HG03432 (cell line): ENCODE results near the gene SPATS2.
"Not testable (repeated sequence)": the region's sequence is repeated elsewhere in the genome, so short reads cannot be mapped to it uniquely, and the experiment has no call there.

Experiments used
- ATAC-seq: cut with Tn5 transposase; IDR thresholded peaks from one replicate; pipeline ENCODE4 v1.9.1; 2021; ENCODE audit warnings: mild to moderate bottlenecking, moderate library complexity; ENCODE audit not compliant: unreplicated experiment

SPATS2 gene

GRCh38 chr12:49349266-49349665 lies 18.0 kb upstream of the SPATS2 start:
- ATAC-seq: no peak

- no peak for ATAC-seq
Observed at GRCh38 chr12:49352351-49352750, 14.9 kb upstream of the SPATS2 start.

- ATAC-seq: no peak
Observed at GRCh38 chr12:49355913-49356312, 11.3 kb upstream of the SPATS2 start.

GRCh38 chr12:49357103-49357678 lies 10.1 kb upstream of the SPATS2 start:
- ATAC-seq: no peak

GRCh38 chr12:49358483-49359141 lies 8.7 kb upstream of the SPATS2 start:
- peak; percentile 56 for ATAC-seq

GRCh38 chr12:49359671-49360070 lies 7.6 kb upstream of the SPATS2 start:
- no peak for ATAC-seq

- ATAC-seq: no peak
Observed at GRCh38 chr12:49362077-49362476, 5.2 kb upstream of the SPATS2 start.

- ATAC-seq: no peak
Observed at GRCh38 chr12:49364989-49365388, 2.3 kb upstream of the SPATS2 start.

GRCh38 chr12:49365542-49365941 lies 1.7 kb upstream of the SPATS2 start:
- no peak for ATAC-seq

- peak; percentile 11 for ATAC-seq
Observed at GRCh38 chr12:49366096-49366651, 1.1 kb upstream of the SPATS2 start.

GRCh38 chr12:49366652-49367380 lies 446 bp upstream of the SPATS2 start:
- ATAC-seq: peak; percentile 75

GRCh38 chr12:49368240-49368600 lies 958 bp downstream of the SPATS2 start:
- no peak for ATAC-seq

- peak; percentile 48 for ATAC-seq
Observed at GRCh38 chr12:49369411-49370145, 2.3 kb downstream of the SPATS2 start.

GRCh38 chr12:49370539-49370938 lies 3.3 kb downstream of the SPATS2 start:
- ATAC-seq: no peak

GRCh38 chr12:49375406-49375805 lies 8.1 kb downstream of the SPATS2 start:
- ATAC-seq: no peak

GRCh38 chr12:49377386-49377785 lies 10.1 kb downstream of the SPATS2 start:
- ATAC-seq: no peak

GRCh38 chr12:49380184-49380583 lies 12.9 kb downstream of the SPATS2 start:
- not testable (repeated sequence) for ATAC-seq

- no peak for ATAC-seq
Observed at GRCh38 chr12:49388682-49389386, 21.6 kb downstream of the SPATS2 start.

GRCh38 chr12:49389387-49389703 lies 22.1 kb downstream of the SPATS2 start:
- no peak for ATAC-seq

- ATAC-seq: no peak
Observed at GRCh38 chr12:49397000-49397399, 29.7 kb downstream of the SPATS2 start.

GRCh38 chr12:49400304-49400703 lies 33.0 kb downstream of the SPATS2 start:
- no peak for ATAC-seq
